ENCODE data around the gene SLC2A4RG. TPM values are rescaled to one million over a fixed set of nuclear protein-coding genes. Genes with fewer than 3 reads are reported as not detected.

SLC2A4RG gene
- total and polyA plus RNA-seq, 2 of the 13 experiments (the other 11 are each of a cell fraction or from before 2014, with no cell fraction given) = 91.4 to 95.9 TPM

DNA sequence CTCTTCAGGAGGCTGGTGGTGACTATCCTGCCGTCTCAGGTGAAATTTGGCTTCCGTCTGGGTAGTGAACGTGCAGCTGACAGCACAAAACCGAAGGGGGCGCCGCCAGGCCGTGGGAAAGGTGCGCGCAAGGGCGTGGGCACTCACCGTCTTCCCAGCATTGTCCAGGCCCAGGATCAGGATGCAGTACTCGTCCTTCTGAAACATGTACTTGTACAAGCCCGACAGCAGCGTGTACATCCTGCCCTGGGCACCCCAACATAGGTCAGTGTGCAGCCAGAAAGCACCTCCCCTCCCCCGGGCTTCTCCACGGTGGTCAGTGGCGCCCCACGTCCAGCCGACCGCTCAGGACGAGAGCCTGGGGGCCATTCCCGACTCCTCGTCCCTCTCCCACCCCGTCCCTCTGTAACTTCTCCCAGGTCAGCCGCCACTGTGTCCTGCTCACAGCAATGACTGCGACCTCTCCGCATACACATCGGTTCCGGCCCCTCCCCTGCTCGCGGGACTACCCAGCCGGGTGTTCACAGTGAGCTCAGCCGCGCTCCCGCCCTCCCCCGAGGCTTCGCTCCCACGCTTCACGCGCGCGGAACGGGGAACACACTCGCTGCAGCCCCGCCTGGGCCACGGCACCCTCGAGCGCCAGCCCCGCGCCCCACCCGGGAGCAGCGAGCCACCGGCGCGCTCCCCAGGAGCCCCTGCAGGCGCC lies 32.6 kb upstream of the SLC2A4RG start (continued):
- TF ChIP-seq, protein P1, sequence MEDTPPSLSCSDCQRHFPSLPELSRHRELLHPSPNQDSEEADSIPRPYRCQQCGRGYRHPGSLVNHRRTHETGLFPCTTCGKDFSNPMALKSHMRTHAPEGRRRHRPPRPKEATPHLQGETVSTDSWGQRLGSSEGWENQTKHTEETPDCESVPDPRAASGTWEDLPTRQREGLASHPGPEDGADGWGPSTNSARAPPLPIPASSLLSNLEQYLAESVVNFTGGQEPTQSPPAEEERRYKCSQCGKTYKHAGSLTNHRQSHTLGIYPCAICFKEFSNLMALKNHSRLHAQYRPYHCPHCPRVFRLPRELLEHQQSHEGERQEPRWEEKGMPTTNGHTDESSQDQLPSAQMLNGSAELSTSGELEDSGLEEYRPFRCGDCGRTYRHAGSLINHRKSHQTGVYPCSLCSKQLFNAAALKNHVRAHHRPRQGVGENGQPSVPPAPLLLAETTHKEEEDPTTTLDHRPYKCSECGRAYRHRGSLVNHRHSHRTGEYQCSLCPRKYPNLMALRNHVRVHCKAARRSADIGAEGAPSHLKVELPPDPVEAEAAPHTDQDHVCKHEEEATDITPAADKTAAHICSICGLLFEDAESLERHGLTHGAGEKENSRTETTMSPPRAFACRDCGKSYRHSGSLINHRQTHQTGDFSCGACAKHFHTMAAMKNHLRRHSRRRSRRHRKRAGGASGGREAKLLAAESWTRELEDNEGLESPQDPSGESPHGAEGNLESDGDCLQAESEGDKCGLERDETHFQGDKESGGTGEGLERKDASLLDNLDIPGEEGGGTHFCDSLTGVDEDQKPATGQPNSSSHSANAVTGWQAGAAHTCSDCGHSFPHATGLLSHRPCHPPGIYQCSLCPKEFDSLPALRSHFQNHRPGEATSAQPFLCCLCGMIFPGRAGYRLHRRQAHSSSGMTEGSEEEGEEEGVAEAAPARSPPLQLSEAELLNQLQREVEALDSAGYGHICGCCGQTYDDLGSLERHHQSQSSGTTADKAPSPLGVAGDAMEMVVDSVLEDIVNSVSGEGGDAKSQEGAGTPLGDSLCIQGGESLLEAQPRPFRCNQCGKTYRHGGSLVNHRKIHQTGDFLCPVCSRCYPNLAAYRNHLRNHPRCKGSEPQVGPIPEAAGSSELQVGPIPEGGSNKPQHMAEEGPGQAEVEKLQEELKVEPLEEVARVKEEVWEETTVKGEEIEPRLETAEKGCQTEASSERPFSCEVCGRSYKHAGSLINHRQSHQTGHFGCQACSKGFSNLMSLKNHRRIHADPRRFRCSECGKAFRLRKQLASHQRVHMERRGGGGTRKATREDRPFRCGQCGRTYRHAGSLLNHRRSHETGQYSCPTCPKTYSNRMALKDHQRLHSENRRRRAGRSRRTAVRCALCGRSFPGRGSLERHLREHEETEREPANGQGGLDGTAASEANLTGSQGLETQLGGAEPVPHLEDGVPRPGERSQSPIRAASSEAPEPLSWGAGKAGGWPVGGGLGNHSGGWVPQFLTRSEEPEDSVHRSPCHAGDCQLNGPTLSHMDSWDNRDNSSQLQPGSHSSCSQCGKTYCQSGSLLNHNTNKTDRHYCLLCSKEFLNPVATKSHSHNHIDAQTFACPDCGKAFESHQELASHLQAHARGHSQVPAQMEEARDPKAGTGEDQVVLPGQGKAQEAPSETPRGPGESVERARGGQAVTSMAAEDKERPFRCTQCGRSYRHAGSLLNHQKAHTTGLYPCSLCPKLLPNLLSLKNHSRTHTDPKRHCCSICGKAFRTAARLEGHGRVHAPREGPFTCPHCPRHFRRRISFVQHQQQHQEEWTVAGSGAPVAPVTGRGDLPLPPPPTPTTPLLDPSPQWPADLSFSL (CRISPR knock-in tag; IDR thresholded peaks at IDR 0.05) = no peak
- TF ChIP-seq, protein P2, sequence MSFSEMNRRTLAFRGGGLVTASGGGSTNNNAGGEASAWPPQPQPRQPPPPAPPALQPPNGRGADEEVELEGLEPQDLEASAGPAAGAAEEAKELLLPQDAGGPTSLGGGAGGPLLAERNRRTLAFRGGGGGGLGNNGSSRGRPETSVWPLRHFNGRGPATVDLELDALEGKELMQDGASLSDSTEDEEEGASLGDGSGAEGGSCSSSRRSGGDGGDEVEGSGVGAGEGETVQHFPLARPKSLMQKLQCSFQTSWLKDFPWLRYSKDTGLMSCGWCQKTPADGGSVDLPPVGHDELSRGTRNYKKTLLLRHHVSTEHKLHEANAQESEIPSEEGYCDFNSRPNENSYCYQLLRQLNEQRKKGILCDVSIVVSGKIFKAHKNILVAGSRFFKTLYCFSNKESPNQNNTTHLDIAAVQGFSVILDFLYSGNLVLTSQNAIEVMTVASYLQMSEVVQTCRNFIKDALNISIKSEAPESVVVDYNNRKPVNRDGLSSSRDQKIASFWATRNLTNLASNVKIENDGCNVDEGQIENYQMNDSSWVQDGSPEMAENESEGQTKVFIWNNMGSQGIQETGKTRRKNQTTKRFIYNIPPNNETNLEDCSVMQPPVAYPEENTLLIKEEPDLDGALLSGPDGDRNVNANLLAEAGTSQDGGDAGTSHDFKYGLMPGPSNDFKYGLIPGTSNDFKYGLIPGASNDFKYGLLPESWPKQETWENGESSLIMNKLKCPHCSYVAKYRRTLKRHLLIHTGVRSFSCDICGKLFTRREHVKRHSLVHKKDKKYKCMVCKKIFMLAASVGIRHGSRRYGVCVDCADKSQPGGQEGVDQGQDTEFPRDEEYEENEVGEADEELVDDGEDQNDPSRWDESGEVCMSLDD (CRISPR knock-in tag; IDR thresholded peaks at IDR 0.05; ENCODE audit: borderline replicate concordance) = no peak
- TF ChIP-seq ZNF614 (CRISPR knock-in tag; IDR thresholded peaks at IDR 0.05; ENCODE audit: borderline replicate concordance) (peak; percentile 81; the same call in 1 of the 2 replicates), ZNF30 (CRISPR knock-in tag; IDR thresholded peaks at IDR 0.05) (0 out of 2 replicates have a peak, but pooled peaks have one; percentile 54), SIN3B (IDR thresholded peaks at IDR 0.05; ENCODE audit: low read length) (peak; percentile 74; the same call in 1 of the 2 replicates), ZNF674 (CRISPR knock-in tag; IDR thresholded peaks at IDR 0.05; ENCODE audit: low read depth) (0 out of 2 replicates have a peak, but pooled peaks have one; percentile 5), ZNF883 (CRISPR knock-in tag; IDR thresholded peaks at IDR 0.05; ENCODE audit: not compliant biosample characterization) (peak; percentile 24), XBP1 (CRISPR knock-in tag; IDR thresholded peaks at IDR 0.05) (no peak), MLLT10 (CRISPR knock-in tag; IDR thresholded peaks at IDR 0.05) (no peak), KDM6A (CRISPR knock-in tag; IDR thresholded peaks at IDR 0.05; ENCODE audit: low read depth) (no peak), EED (CRISPR knock-in tag; IDR thresholded peaks at IDR 0.05) (no peak), ZNF326 (CRISPR knock-in tag; IDR thresholded peaks at IDR 0.05; ENCODE audit: borderline replicate concordance) (peak; percentile 34; the same call in 1 of the 2 replicates), HOXA5 (CRISPR knock-in tag; IDR thresholded peaks at IDR 0.05) (0 out of 2 replicates have a peak, but pooled peaks have one; percentile 62), ZNF24 (IDR thresholded peaks at IDR 0.05) (no peak), TP53 (CRISPR knock-in tag; conservative IDR thresholded peaks at IDR 0.05) (no peak)
- TF ChIP-seq, protein P3, sequence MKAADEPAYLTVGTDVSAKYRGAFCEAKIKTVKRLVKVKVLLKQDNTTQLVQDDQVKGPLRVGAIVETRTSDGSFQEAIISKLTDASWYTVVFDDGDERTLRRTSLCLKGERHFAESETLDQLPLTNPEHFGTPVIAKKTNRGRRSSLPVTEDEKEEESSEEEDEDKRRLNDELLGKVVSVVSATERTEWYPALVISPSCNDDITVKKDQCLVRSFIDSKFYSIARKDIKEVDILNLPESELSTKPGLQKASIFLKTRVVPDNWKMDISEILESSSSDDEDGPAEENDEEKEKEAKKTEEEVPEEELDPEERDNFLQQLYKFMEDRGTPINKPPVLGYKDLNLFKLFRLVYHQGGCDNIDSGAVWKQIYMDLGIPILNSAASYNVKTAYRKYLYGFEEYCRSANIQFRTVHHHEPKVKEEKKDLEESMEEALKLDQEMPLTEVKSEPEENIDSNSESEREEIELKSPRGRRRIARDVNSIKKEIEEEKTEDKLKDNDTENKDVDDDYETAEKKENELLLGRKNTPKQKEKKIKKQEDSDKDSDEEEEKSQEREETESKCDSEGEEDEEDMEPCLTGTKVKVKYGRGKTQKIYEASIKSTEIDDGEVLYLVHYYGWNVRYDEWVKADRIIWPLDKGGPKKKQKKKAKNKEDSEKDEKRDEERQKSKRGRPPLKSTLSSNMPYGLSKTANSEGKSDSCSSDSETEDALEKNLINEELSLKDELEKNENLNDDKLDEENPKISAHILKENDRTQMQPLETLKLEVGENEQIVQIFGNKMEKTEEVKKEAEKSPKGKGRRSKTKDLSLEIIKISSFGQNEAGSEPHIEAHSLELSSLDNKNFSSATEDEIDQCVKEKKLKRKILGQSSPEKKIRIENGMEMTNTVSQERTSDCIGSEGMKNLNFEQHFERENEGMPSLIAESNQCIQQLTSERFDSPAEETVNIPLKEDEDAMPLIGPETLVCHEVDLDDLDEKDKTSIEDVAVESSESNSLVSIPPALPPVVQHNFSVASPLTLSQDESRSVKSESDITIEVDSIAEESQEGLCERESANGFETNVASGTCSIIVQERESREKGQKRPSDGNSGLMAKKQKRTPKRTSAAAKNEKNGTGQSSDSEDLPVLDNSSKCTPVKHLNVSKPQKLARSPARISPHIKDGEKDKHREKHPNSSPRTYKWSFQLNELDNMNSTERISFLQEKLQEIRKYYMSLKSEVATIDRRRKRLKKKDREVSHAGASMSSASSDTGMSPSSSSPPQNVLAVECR (CRISPR knock-in tag; IDR thresholded peaks at IDR 0.05; ENCODE audit: borderline replicate concordance) = no peak; the same call in 1 of the 2 replicates

All from HepG2 (cell line).